ENCODE data around the gene KRTAP19-6. TPM values are rescaled to one million over a fixed set of nuclear protein-coding genes. Genes with fewer than 3 reads are reported as not detected.

Gene KRTAP19-6, protein sequence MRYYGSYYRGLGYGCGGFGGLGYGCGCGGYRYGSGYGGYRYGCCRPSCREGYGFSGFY
- total RNA-seq = not detected

DNA sequence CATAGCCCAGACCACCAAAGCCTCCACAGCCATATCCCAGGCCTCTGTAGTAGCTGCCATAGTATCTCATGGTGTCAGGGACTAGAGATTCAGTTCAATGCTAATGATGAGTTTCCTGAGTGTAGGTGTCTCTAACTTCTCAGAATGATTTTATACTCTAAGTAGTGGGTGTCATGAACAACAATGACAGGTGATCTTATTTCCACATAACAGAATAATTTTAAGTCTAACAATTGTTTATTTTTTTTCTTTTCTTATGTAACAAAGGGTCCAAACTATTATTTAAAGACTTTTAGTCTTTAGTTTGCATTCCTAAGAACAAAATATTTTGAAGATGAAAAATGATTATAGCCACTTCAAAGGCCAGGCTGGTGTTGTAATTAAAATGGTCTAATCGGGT is at the start of gene KRTAP19-6:
Gene KRTAP19-6 (minus strand): TSS at position 101 of the 400 bp plus-strand sequence. CDS start 31 bp downstream, at position 70.
- no peak for TF ChIP-seq POLR2A (IDR thresholded peaks at IDR 0.05)
- TF ChIP-seq, protein P1, sequence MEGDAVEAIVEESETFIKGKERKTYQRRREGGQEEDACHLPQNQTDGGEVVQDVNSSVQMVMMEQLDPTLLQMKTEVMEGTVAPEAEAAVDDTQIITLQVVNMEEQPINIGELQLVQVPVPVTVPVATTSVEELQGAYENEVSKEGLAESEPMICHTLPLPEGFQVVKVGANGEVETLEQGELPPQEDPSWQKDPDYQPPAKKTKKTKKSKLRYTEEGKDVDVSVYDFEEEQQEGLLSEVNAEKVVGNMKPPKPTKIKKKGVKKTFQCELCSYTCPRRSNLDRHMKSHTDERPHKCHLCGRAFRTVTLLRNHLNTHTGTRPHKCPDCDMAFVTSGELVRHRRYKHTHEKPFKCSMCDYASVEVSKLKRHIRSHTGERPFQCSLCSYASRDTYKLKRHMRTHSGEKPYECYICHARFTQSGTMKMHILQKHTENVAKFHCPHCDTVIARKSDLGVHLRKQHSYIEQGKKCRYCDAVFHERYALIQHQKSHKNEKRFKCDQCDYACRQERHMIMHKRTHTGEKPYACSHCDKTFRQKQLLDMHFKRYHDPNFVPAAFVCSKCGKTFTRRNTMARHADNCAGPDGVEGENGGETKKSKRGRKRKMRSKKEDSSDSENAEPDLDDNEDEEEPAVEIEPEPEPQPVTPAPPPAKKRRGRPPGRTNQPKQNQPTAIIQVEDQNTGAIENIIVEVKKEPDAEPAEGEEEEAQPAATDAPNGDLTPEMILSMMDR (IDR thresholded peaks at IDR 0.05 in 4 of 5, conservative IDR thresholded peaks at IDR 0.05 in 1 of 5) = no peak
- no peaks in the 10 kb centered on the region for H3K9me3 ChIP-seq
- H3K27ac ChIP-seq = no peak within 1 kb of the TSS
- intact Hi-C loops (cut with DNase I; ENCODE audit: low total_unique reads) = no loop called here
- H3K4me1 ChIP-seq = no peaks in the 10 kb centered on the region
- DNase-seq (no peak), ATAC-seq (no peak)
- H3K27me3 ChIP-seq = no peaks in the 10 kb centered on the region
- H3K36me3 ChIP-seq = no peaks in the 10 kb centered on the region
- H3K4me3 ChIP-seq = no peak within 1 kb of the TSS
- in situ Hi-C loops (cut with MboI; ENCODE audit: low sequenced_read_pairs in 4 of 4) = no loop called here

DNA sequence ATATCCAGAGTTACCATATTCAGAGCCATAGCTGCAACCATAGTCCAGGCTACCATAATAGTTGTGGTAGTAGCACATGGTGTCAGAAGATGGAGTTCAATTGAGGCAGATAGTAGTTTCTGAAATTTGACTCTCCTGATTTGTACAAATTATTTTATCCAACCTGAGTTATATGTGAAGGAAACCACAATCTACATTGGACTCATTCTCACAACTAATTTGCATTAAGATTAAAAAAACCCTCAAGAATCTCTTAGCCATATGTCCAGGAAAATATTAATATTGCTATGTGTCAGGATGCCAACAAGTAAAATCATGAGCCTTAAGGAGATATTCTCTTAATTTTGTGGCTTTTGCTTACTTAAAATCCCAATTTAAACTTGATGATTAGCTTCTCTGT is 48.6 kb upstream of the KRTAP19-6 start, which contains the start of gene KRTAP22-2:
Gene KRTAP22-2 (minus strand): TSS at position 101 of the 400 bp plus-strand sequence.
- no peak for ATAC-seq
- intact Hi-C loops (cut with DNase I; ENCODE audit: low total_unique reads) = no loop called here
- no peaks in the 10 kb centered on the region for H3K36me3 ChIP-seq
- no peaks in the 10 kb centered on the region for H3K27me3 ChIP-seq
- in situ Hi-C loops (cut with MboI; ENCODE audit: low sequenced_read_pairs in 4 of 4) = no loop called here
- H3K9me3 ChIP-seq = no peaks in the 10 kb centered on the region
- H3K4me1 ChIP-seq = no peaks in the 10 kb centered on the region
- H3K4me3 ChIP-seq = no peak within 1 kb of the TSS
- DNase-seq = no peak
- TF ChIP-seq POLR2A (IDR thresholded peaks at IDR 0.05) = no peak
- TF ChIP-seq, protein P1 (IDR thresholded peaks at IDR 0.05 in 4 of 5, conservative IDR thresholded peaks at IDR 0.05 in 1 of 5) = no peak
- H3K27ac ChIP-seq = no peak within 1 kb of the TSS

DNA sequence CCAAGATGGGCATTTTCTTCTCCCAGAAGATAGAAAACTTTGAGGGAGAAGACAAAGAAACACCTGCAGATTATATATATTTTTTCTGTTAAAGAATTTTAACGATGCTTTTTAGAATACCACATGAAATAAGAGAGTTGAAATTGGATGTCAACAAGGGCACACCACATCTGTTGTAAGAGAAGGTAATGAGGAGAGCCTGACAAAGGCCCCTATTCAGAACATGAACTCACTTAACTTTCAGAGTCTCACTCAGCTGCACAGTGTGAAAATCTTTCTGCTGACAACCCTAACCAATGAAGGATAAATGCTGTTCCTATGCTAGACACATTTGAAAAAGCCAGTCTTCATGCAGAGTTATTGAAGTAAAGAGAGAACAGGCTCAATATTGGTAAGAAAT is 41.2 kb upstream of the KRTAP19-6 start:
- Histone ChIP-seq H3K4me1 (no peaks in the 10 kb centered on the region), H3K9me3 (no peaks in the 10 kb centered on the region)
- intact Hi-C loops (cut with DNase I; ENCODE audit: low total_unique reads) = no loop called here

DNA sequence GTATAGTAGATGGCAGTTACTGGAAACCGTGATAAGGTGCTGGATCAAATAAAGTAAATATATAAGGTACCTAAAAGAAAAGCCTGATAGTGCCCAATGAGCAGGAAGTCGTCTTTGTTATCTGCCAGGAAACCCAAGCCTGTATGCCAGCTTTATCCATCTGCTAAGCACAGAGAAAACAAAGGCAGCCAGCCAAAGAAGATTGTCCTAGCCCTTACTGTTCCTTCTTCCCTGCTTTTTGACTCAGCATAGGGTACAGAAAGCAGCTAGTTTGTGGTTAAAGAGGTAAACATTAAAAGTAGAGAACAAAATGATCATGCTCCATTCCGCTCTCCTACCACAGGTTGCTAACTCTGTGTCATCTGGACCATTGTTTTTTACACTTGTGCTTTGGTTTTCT is 38.5 kb upstream of the KRTAP19-6 start:
- Histone ChIP-seq H3K36me3 (no peaks in the 10 kb centered on the region), H3K4me3 (no peak overlapping the region), H3K27me3 (no peaks in the 10 kb centered on the region), H3K9me3 (no peaks in the 10 kb centered on the region), H3K4me1 (no peaks in the 10 kb centered on the region), H3K27ac (no peak overlapping the region)
- no peak for DNase-seq
- TF ChIP-seq, protein P1 (IDR thresholded peaks at IDR 0.05 in 4 of 5, conservative IDR thresholded peaks at IDR 0.05 in 1 of 5) = no peak
- TF ChIP-seq POLR2A (IDR thresholded peaks at IDR 0.05) = no peak
- intact Hi-C loops (cut with DNase I; ENCODE audit: low total_unique reads) = no loop called here
- no peak for ATAC-seq
- in situ Hi-C loops (cut with MboI; ENCODE audit: low sequenced_read_pairs in 4 of 4) = no loop called here

More for the DNA sequence above, 41.2 kb upstream of the KRTAP19-6 start:
- Histone ChIP-seq H3K27ac (no peak overlapping the region), H3K27me3 (no peaks in the 10 kb centered on the region), H3K36me3 (no peaks in the 10 kb centered on the region), H3K4me3 (no peak overlapping the region)
- ATAC-seq (no peak), DNase-seq (no peak)
- in situ Hi-C loops (cut with MboI; ENCODE audit: low sequenced_read_pairs in 4 of 4) = no loop called here
- TF ChIP-seq, protein P1 (IDR thresholded peaks at IDR 0.05 in 4 of 5, conservative IDR thresholded peaks at IDR 0.05 in 1 of 5) = no peak
- TF ChIP-seq POLR2A (IDR thresholded peaks at IDR 0.05) = no peak

DNA sequence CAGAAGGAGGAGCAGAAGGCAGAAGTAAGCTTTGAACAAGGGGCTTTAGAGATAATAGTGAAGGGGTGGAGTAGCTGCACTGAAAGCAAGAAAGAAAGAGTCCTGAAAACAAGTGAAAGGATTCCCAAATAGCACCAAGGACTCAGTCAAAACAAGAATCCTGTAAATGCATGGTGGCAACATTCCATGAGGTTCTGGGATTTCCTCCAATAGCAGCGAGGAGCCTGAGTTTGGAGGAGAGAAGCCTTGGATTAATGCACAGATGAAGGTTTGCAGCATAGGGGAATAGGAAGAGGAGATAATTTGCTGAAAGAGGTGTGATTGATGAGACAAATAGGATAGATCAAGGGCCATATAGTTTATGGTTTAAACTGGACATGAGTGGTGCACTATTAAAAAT is 37.7 kb upstream of the KRTAP19-6 start:
- H3K27me3 ChIP-seq = no peaks in the 10 kb centered on the region
- no peak for ATAC-seq
- H3K36me3 ChIP-seq = no peaks in the 10 kb centered on the region
- intact Hi-C loops (cut with DNase I; ENCODE audit: low total_unique reads) (no loop called here), in situ Hi-C loops (cut with MboI; ENCODE audit: low sequenced_read_pairs in 4 of 4) (no loop called here)
- H3K4me3 ChIP-seq = no peak overlapping the region
- no peak overlapping the region for H3K27ac ChIP-seq
- H3K9me3 ChIP-seq = no peaks in the 10 kb centered on the region
- TF ChIP-seq, protein P1 (IDR thresholded peaks at IDR 0.05 in 4 of 5, conservative IDR thresholded peaks at IDR 0.05 in 1 of 5) = no peak
- TF ChIP-seq POLR2A (IDR thresholded peaks at IDR 0.05) = no peak
- no peaks in the 10 kb centered on the region for H3K4me1 ChIP-seq
- DNase-seq = no peak

All from gastrocnemius medialis (tissue), 4 donors.